ENCODE measurements around the gene E2F6.

E2F6 gene

GRCh38 chr2:11492244-11492643 is 26.3 kb upstream of the E2F6 start:
- TF ChIP-seq CTCF (IDR thresholded peaks at IDR 0.05) = no peak
- H3K27ac ChIP-seq = no peak overlapping the region
- peaks cover 0 to 4% (median 0%) of the 10 kb centered on the region in 4 donors for H3K4me1 ChIP-seq
- intact Hi-C loops (cut with DNase I; ENCODE audit: low total_unique reads) = no loop called here
- no peak for DNase-seq
- no peak overlapping the region for H3K4me3 ChIP-seq
- no peaks in the 10 kb centered on the region for H3K36me3 ChIP-seq
- no peaks in the 10 kb centered on the region for H3K9me3 ChIP-seq
- peaks cover 0 to 22% of the 10 kb centered on the region in 2 donors for H3K27me3 ChIP-seq

DNA sequence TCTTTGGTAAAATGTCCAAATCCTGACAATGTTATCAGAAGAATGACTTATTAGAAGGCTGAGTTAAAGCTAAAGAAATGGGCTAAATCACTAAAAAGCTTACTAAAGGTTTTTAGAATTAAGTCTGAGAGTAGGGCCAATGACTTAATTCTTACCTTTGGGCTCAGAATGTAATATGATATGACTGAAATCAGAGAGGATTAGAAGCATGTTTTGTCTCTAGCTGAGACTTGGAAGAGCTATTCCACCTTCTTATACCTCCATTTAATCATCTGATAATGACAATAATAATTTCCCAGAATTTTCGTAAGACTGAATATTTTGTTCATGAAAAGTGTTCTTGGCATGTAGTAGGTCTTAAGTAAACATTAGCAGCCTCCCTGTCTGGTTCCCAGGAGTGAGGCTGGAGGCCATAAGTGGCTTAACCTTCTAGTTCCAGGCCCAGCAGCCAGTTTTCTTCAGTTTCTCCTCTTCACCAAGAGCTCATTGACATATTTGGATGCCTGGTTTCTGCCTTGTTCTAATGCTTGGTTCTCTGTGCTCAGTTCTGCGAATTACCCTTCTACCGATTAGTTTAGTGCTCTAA is 25.5 kb upstream of the E2F6 start:
- peaks cover 0 to 25% of the 10 kb centered on the region in 2 donors for H3K27me3 ChIP-seq
- H3K27ac ChIP-seq = no peak overlapping the region
- H3K36me3 ChIP-seq = no peaks in the 10 kb centered on the region
- H3K4me1 ChIP-seq = peaks cover 0 to 4% (median 0%) of the 10 kb centered on the region in 4 donors
- no peak overlapping the region for H3K4me3 ChIP-seq
- H3K9me3 ChIP-seq = no peaks in the 10 kb centered on the region
- TF ChIP-seq CTCF (IDR thresholded peaks at IDR 0.05) = no peak
- no peak for DNase-seq
- intact Hi-C loops (cut with DNase I; ENCODE audit: low total_unique reads) = no loop called here

GRCh38 chr2:11490194-11490593 is 24.2 kb upstream of the E2F6 start:
- Histone ChIP-seq H3K4me3 (no peak overlapping the region), H3K36me3 (no peaks in the 10 kb centered on the region), H3K9me3 (no peaks in the 10 kb centered on the region), H3K27me3 (peaks cover 0 to 31% of the 10 kb centered on the region in 2 donors), H3K27ac (no peak overlapping the region), H3K4me1 (peaks cover 0 to 4% (median 0%) of the 10 kb centered on the region in 4 donors)
- no peak for TF ChIP-seq CTCF (IDR thresholded peaks at IDR 0.05)
- DNase-seq = no peak
- intact Hi-C loops (cut with DNase I; ENCODE audit: low total_unique reads) = no loop called here

DNA sequence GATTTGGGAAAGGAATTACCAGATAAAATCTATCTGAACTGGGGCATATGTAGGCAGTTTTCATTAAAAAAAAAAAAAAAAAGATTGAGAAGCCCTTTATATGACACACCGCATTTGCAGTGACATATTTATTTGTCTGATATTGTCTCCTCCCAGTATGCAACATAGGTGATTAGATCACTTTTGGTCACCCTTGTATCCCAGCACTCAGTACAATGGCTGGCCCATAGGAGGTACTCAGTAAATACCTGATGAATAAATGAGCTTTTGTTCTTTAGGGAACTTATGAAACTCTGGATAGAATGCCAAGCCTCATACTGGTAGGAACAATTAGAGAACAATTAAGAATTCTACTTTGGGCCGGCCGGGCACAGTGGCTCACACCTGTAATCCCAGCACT is 22.8 kb upstream of the E2F6 start:
- H3K27ac ChIP-seq = no peak overlapping the region
- intact Hi-C loops (cut with DNase I; ENCODE audit: low total_unique reads) = no loop called here
- DNase-seq = no peak
- peaks cover 0 to 4% (median 0%) of the 10 kb centered on the region in 4 donors for H3K4me1 ChIP-seq
- no peaks in the 10 kb centered on the region for H3K9me3 ChIP-seq
- no peak for TF ChIP-seq CTCF (IDR thresholded peaks at IDR 0.05)
- peaks cover 0 to 34% of the 10 kb centered on the region in 2 donors for H3K27me3 ChIP-seq
- H3K4me3 ChIP-seq = no peak overlapping the region
- no peaks in the 10 kb centered on the region for H3K36me3 ChIP-seq

- Histone ChIP-seq H3K27ac (no peak overlapping the region), H3K4me3 (no peak overlapping the region), H3K9me3 (no peaks in the 10 kb centered on the region), H3K27me3 (peaks cover 0 to 68% of the 10 kb centered on the region in 2 donors), H3K36me3 (no peaks in the 10 kb centered on the region), H3K4me1 (peaks cover 0 to 16% (median 11%) of the 10 kb centered on the region in 4 donors)
- no peak for DNase-seq
- intact Hi-C loops (cut with DNase I; ENCODE audit: low total_unique reads) = no loop called here
- no peak for TF ChIP-seq CTCF (IDR thresholded peaks at IDR 0.05)
Observed at GRCh38 chr2:11483806-11484617, 18.1 kb upstream of the E2F6 start.

All from tibial artery (tissue), 4 donors.